HL-60 (cell line): ENCODE measurements around the gene RABGAP1L.

Source experiments
- DNase-seq, 2 experiments: peaks; one replicate each; pipeline ENCODE4 v3.0.0-alpha.2; 2010 to 2020; ENCODE audit warnings: low read depth in 1 of 2, low spot score in 1 of 2
- H3K27ac ChIP-seq: fragments of 250-450 bp; sonication (Bioruptor Pico); replicated peaks from 2 replicates; pipeline ENCODE4 v1.5.1; 2020; ENCODE audit warnings: mild to moderate bottlenecking, moderate library complexity
- H3K27me3 ChIP-seq: fragments of 250-450 bp; sonication (Bioruptor Pico); 2 replicates; pipeline ENCODE4 v1.5.1; 2021; ENCODE audit warnings: mild to moderate bottlenecking, moderate library complexity; ENCODE audit not compliant: insufficient read depth, poor library complexity, severe bottlenecking
- H3K4me3 ChIP-seq: replicated peaks from 2 replicates; pipeline ENCODE4 v1.5.1; 2011; ENCODE audit warnings: mild to moderate bottlenecking, control low read depth, low read length; ENCODE audit not compliant: insufficient read depth
- GABPA ChIP-seq: IDR thresholded peaks from 2 replicates; pipeline ENCODE4 v1.6.1; 2012; ENCODE audit warnings: low read depth
- POLR2AphosphoS5 ChIP-seq: IDR thresholded peaks from 2 replicates; pipeline ENCODE4 v1.6.1; 2012; ENCODE audit warnings: low read depth
- SPI1 ChIP-seq: IDR thresholded peaks from 2 replicates; pipeline ENCODE4 v1.6.1; 2012; ENCODE audit warnings: low read depth, mild to moderate bottlenecking, borderline replicate concordance
- TF ChIP-seq, protein P1 (sequence below): IDR thresholded peaks from 2 replicates; pipeline ENCODE4 v1.6.1; 2012; ENCODE audit warnings: low read depth; ENCODE audit not compliant: insufficient replicate concordance
- TF ChIP-seq, protein P2 (sequence below): IDR thresholded peaks from one replicate; pipeline ENCODE4 v1.5.1; 2011; ENCODE audit warnings: low read length, control low read depth, inconsistent platforms; ENCODE audit not compliant: insufficient read depth

RABGAP1L gene

DNA sequence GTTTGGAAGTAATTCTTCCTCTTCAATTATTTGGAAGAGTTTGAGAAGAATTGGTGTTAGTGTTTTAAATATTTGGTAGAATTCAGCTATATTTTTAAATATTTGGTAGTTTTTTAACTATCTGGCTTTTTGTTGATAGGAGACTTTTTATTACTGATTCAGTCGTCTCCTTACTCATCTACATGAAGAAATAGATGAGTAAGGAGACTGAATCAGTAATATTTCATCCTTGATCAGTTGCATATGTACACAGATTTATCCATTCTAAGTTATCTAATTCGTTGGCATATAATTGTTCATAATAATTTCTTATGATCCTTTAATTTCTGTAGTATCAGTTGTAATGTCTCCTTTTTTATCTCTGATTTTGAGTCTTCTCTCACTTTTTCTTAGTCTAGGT is 512.5 kb downstream of the RABGAP1L start:
- H3K27me3 ChIP-seq: no peaks in the 10 kb centered on the region
- no peak for DNase-seq
- no peak overlapping the region for H3K27ac ChIP-seq
- H3K4me3 ChIP-seq: no peak overlapping the region
- TF ChIP-seq POLR2AphosphoS5 (no peak), SPI1 (no peak), GABPA (no peak)
- TF ChIP-seq, protein P1, sequence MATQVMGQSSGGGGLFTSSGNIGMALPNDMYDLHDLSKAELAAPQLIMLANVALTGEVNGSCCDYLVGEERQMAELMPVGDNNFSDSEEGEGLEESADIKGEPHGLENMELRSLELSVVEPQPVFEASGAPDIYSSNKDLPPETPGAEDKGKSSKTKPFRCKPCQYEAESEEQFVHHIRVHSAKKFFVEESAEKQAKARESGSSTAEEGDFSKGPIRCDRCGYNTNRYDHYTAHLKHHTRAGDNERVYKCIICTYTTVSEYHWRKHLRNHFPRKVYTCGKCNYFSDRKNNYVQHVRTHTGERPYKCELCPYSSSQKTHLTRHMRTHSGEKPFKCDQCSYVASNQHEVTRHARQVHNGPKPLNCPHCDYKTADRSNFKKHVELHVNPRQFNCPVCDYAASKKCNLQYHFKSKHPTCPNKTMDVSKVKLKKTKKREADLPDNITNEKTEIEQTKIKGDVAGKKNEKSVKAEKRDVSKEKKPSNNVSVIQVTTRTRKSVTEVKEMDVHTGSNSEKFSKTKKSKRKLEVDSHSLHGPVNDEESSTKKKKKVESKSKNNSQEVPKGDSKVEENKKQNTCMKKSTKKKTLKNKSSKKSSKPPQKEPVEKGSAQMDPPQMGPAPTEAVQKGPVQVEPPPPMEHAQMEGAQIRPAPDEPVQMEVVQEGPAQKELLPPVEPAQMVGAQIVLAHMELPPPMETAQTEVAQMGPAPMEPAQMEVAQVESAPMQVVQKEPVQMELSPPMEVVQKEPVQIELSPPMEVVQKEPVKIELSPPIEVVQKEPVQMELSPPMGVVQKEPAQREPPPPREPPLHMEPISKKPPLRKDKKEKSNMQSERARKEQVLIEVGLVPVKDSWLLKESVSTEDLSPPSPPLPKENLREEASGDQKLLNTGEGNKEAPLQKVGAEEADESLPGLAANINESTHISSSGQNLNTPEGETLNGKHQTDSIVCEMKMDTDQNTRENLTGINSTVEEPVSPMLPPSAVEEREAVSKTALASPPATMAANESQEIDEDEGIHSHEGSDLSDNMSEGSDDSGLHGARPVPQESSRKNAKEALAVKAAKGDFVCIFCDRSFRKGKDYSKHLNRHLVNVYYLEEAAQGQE: no peak
- TF ChIP-seq, protein P2, sequence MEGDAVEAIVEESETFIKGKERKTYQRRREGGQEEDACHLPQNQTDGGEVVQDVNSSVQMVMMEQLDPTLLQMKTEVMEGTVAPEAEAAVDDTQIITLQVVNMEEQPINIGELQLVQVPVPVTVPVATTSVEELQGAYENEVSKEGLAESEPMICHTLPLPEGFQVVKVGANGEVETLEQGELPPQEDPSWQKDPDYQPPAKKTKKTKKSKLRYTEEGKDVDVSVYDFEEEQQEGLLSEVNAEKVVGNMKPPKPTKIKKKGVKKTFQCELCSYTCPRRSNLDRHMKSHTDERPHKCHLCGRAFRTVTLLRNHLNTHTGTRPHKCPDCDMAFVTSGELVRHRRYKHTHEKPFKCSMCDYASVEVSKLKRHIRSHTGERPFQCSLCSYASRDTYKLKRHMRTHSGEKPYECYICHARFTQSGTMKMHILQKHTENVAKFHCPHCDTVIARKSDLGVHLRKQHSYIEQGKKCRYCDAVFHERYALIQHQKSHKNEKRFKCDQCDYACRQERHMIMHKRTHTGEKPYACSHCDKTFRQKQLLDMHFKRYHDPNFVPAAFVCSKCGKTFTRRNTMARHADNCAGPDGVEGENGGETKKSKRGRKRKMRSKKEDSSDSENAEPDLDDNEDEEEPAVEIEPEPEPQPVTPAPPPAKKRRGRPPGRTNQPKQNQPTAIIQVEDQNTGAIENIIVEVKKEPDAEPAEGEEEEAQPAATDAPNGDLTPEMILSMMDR: no peak

DNA sequence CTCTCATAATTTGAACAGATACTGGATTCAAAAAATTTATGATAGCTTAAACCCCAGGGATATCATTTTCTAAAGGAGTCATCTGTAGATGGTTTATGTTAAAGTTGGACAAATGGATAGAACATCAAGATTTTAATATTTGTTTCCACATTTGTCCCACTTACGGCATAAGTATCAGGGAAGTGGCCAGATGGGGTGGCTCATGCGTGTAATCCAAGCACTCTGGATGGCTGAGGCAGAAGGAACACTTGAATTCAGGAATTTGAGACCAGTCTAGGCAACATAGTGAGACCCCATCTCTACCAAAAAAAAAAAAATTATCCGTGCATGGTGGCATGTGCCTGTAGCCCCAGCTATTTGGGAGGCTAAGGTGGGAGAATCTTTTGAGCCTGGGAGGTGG is 517.5 kb downstream of the RABGAP1L start:
- Histone ChIP-seq H3K4me3 (no peak overlapping the region), H3K27ac (no peak overlapping the region), H3K27me3 (no peaks in the 10 kb centered on the region)
- no peak for DNase-seq
- TF ChIP-seq, protein P2: no peak
- TF ChIP-seq, protein P1: no peak
- no peak for TF ChIP-seq SPI1

DNA sequence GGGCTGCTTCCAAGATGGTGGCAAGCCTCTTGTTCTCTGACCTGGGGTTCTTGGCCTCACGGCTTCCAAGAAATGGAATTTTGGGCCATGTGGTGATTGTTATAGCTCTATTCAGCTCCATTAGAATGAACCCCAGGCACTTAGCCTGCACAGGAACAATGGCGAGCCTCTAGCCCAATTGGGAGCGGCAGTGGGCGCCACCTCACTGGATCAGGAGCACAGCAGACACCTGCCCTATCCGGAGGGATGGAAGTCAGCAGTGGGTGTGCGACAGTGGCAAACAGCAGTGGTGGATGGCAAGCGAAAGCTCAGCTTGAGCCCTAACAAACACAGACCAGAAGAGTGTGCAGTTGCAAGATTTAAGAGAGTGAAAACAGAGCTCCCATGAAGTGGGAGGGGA is 519.3 kb downstream of the RABGAP1L start:
- DNase-seq: no peak
- Histone ChIP-seq H3K4me3 (no peak overlapping the region), H3K27me3 (no peaks in the 10 kb centered on the region), H3K27ac (no peak overlapping the region)
- TF ChIP-seq POLR2AphosphoS5: no peak
- TF ChIP-seq, protein P1: no peak
- TF ChIP-seq SPI1: no peak
- TF ChIP-seq, protein P2: no peak
- TF ChIP-seq GABPA: no peak
